Upper lobe of left lung (tissue), 6 donors: ENCODE data around the gene NUBP1. TPM values are rescaled to one million over a fixed set of nuclear protein-coding genes. Genes with fewer than 3 reads are reported as not detected.
"Not testable (repeated sequence)": the region's sequence is repeated elsewhere in the genome, so short reads cannot be mapped to it uniquely, and the experiment has no call there.

Source experiments
- ATAC-seq, 2 donors: fragments of 200-7000 bp; cut with Tn5 transposase; one replicate each; pipeline ENCODE4 v1.9.1; 2022; ENCODE audit warnings: mild to moderate bottlenecking in 2 of 2, moderate library complexity in 2 of 2; ENCODE audit not compliant: low FRiP score in 2 of 2
- DNase-seq, 2 donors: peaks; one replicate each; pipeline ENCODE4 v3.0.0-alpha.2; 2019 to 2020
- H3K27ac ChIP-seq, 4 donors: fragments of 200-600 bp; sonication (generic); one replicate each; pipeline ENCODE4 v1.5.1; 2016 to 2019
- H3K27me3 ChIP-seq, 4 donors: fragments of 200-600 bp; sonication (generic); one replicate each; pipeline ENCODE4 v1.5.1; 2017 to 2019
- H3K36me3 ChIP-seq, 4 donors: fragments of 200-600 bp; sonication (generic); one replicate each; pipeline ENCODE4 v1.5.1; 2016 to 2019
- H3K4me1 ChIP-seq, 4 donors: fragments of 200-600 bp; sonication (generic); one replicate each; pipeline ENCODE4 v1.5.1; 2018 to 2019
- H3K4me3 ChIP-seq, 4 donors: fragments of 200-600 bp; sonication (generic); one replicate each; pipeline ENCODE4 v1.5.1; 2017 to 2019; ENCODE audit warnings: mild to moderate bottlenecking in 2 of 4, moderate library complexity in 1 of 4
- H3K9me3 ChIP-seq, 4 donors: fragments of 200-600 bp; sonication (generic); one replicate each; pipeline ENCODE4 v1.5.1; 2018 to 2019
- EP300 ChIP-seq, 4 donors: sonication (generic); formaldehyde crosslinking; IDR thresholded peaks; one replicate each; pipeline ENCODE4 v1.5.1; 2017; ENCODE audit warnings: antibody characterized with exemption in 4 of 4, control low read depth in 2 of 4
- POLR2A ChIP-seq, 4 donors: fragments of 450-650 bp; IDR thresholded peaks; one replicate each; pipeline ENCODE4 v1.5.1; 2016 to 2017; ENCODE audit warnings: antibody characterized with exemption in 4 of 4, mild to moderate bottlenecking in 2 of 4
- POLR2AphosphoS5 ChIP-seq, 2 donors: sonication (generic); formaldehyde crosslinking; IDR thresholded peaks; one replicate each; pipeline ENCODE4 v1.5.1; 2017; ENCODE audit warnings: antibody characterized with exemption in 2 of 2
- WGBS, 2 donors: methylation state at CpG; one replicate each; pipeline ENCODE4 v1.1.5; 2017 to 2018; 5-methylcytosine and 5-hydroxymethylcytosine counted together
- total RNA-seq, 6 donors: library from RNA; depleted of rRNA in 4 of 6; stranded (reverse); fragments of >200 nt in 4 of 6; gene quantifications; one replicate each; pipeline versions ENCODE4 v1.1.0 to v1.2.1, GENCODE V29; 2016 to 2021
- TF ChIP-seq, protein P1 (sequence below), 6 experiments: fragments of 450-650 bp in 4 of 6; fragments of 200-600 bp in 2 of 6; sonication (generic) in 2 of 6; IDR thresholded peaks; one replicate each; pipeline ENCODE4 v1.5.1; 2016 to 2019; ENCODE audit warnings: antibody characterized with exemption in 6 of 6
- donor health status: DM: no; HTN: no; CAD: no; lungs with moderate emphysema.
- donor health status: DM: no; HTN: yes; CAD: no; lungs with severe emphysema.

The NUBP1 gene
- total RNA-seq, 6 donors from 2014 or later, result 16.8 to 40.3 (median 34.6) TPM

DNA sequence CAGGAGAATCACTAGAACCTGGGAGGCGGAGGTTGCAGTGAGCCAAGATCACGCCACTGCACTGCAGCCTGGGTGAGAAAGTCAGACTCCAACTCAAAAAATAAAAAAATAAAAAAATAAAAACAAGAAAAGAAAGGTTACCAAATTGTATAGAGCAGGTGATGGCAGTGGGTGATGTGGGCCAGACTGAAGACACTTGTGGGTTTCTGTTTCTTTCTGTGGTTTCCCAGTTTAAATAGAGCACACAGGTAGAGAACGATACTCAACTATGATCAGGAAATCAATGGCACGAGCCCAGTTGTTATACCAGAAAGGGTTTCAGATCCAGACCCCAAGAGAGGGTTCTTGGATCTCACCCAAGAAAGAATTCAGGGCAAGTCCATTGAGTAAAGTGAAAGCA is 32.6 kb downstream of the NUBP1 start:
- no peak overlapping the region for H3K4me3 ChIP-seq
- H3K4me1 ChIP-seq, result peaks cover 0 to 4% (median 0%) of the 10 kb centered on the region in 4 donors
- H3K36me3 ChIP-seq, result no peaks in the 10 kb centered on the region
- DNase-seq (no peak), ATAC-seq (no peak)
- H3K27me3 ChIP-seq, result no peaks in the 10 kb centered on the region
- no peaks in the 10 kb centered on the region for H3K9me3 ChIP-seq
- no peak overlapping the region for H3K27ac ChIP-seq
- TF ChIP-seq POLR2AphosphoS5 (IDR thresholded peaks at IDR 0.05) (no peak), POLR2A (IDR thresholded peaks at IDR 0.05) (no peak), EP300 (IDR thresholded peaks at IDR 0.05) (no peak)
- TF ChIP-seq, protein P1, sequence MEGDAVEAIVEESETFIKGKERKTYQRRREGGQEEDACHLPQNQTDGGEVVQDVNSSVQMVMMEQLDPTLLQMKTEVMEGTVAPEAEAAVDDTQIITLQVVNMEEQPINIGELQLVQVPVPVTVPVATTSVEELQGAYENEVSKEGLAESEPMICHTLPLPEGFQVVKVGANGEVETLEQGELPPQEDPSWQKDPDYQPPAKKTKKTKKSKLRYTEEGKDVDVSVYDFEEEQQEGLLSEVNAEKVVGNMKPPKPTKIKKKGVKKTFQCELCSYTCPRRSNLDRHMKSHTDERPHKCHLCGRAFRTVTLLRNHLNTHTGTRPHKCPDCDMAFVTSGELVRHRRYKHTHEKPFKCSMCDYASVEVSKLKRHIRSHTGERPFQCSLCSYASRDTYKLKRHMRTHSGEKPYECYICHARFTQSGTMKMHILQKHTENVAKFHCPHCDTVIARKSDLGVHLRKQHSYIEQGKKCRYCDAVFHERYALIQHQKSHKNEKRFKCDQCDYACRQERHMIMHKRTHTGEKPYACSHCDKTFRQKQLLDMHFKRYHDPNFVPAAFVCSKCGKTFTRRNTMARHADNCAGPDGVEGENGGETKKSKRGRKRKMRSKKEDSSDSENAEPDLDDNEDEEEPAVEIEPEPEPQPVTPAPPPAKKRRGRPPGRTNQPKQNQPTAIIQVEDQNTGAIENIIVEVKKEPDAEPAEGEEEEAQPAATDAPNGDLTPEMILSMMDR (IDR thresholded peaks at IDR 0.05), result no peak
- 66 to 75% methylated on average over 4 of the region's 4 CpGs for WGBS, 2 donors

- not testable (repeated sequence) for H3K36me3 ChIP-seq, ATAC-seq, H3K4me1 ChIP-seq, DNase-seq, H3K27me3 ChIP-seq, H3K9me3 ChIP-seq, H3K4me3 ChIP-seq, H3K27ac ChIP-seq
- 74% methylated on average over 6 of the region's 6 CpGs for WGBS, 2 donors
Measured at GRCh38 chr16:10776923-10777322, 33.3 kb downstream of the NUBP1 start.

DNA sequence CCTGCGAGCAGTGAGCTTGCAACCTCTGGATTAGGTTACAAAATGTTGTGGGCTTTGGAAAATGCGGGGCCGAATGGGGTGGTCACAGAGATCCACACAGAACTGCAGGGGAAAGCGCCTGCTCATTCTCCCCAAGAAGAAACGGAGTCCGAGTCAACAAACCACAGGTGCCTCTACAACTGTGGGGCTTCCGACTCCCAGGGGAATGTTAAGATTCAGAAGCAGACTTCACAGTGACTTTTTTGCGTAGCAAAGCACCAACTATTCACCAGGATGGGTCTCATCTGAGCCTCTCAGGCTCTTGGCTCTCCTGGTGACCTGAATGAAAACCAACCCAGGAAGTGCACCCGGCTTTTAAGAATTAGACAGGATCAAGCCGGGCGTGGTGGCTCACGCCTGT is 33.7 kb downstream of the NUBP1 start:
- 93 to 98% methylated on average over 12 of the region's 12 CpGs for WGBS, 2 donors
- H3K9me3 ChIP-seq, result no peaks in the 10 kb centered on the region
- H3K36me3 ChIP-seq, result no peaks in the 10 kb centered on the region
- no peak for ATAC-seq
- no peak for DNase-seq
- no peak overlapping the region for H3K27ac ChIP-seq
- H3K4me1 ChIP-seq, result peaks cover 0 to 4% (median 0%) of the 10 kb centered on the region in 4 donors
- H3K27me3 ChIP-seq, result no peaks in the 10 kb centered on the region
- TF ChIP-seq POLR2AphosphoS5 (IDR thresholded peaks at IDR 0.05) (no peak), EP300 (IDR thresholded peaks at IDR 0.05) (no peak)
- TF ChIP-seq, protein P1 (IDR thresholded peaks at IDR 0.05), result no peak
- no peak overlapping the region for H3K4me3 ChIP-seq

- not testable (repeated sequence) for H3K27me3 ChIP-seq, H3K4me3 ChIP-seq, H3K4me1 ChIP-seq, H3K9me3 ChIP-seq, H3K36me3 ChIP-seq, ATAC-seq, H3K27ac ChIP-seq, DNase-seq
- WGBS, 2 donors, result 99% methylated on average over 6 of the region's 6 CpGs
Measured at GRCh38 chr16:10779908-10780307, 36.3 kb downstream of the NUBP1 start.

GRCh38 chr16:10780628-10781027 is 37.0 kb downstream of the NUBP1 start:
- H3K27me3 ChIP-seq, result no peaks in the 10 kb centered on the region
- DNase-seq (no peak), ATAC-seq (no peak)
- H3K36me3 ChIP-seq, result no peaks in the 10 kb centered on the region
- 81 to 90% methylated on average over 4 of the region's 4 CpGs for WGBS, 2 donors
- TF ChIP-seq POLR2A (IDR thresholded peaks at IDR 0.05) (no peak), EP300 (IDR thresholded peaks at IDR 0.05) (no peak), POLR2AphosphoS5 (IDR thresholded peaks at IDR 0.05) (no peak)
- TF ChIP-seq, protein P1 (IDR thresholded peaks at IDR 0.05), result no peak
- no peak overlapping the region for H3K27ac ChIP-seq
- no peaks in the 10 kb centered on the region for H3K4me1 ChIP-seq
- H3K9me3 ChIP-seq, result no peaks in the 10 kb centered on the region
- H3K4me3 ChIP-seq, result no peak overlapping the region

DNA sequence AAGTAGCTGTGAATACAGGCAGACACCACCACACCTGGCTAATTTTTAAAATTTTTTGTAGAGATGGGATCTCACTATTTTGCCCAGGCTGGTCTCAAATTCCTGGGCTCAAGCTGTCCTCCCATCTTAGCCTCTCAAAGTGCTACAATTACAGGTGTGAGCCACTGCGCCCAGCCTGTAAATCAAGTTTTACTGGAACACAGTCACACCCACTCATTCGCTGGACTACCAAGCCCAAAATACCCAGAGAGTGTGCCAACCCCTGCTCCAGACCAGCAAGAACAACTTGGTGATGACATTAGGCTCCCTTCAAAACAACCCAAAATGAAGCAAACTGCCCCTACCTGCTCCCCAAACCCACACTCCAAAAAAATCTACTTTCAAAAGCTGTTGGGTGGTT is 39.0 kb downstream of the NUBP1 start:
- TF ChIP-seq EP300 (IDR thresholded peaks at IDR 0.05) (no peak), POLR2AphosphoS5 (IDR thresholded peaks at IDR 0.05) (no peak), POLR2A (IDR thresholded peaks at IDR 0.05) (no peak)
- TF ChIP-seq, protein P1 (IDR thresholded peaks at IDR 0.05), result no peak
- DNase-seq (peak in 1 of 2 donors; percentile 54), ATAC-seq (no peak)
- 33 to 61% methylated on average over 1 to 2 of the region's 2 CpGs for WGBS, 2 donors
- Histone ChIP-seq H3K4me3 (no peak overlapping the region), H3K36me3 (no peaks in the 10 kb centered on the region), H3K27ac (no peak overlapping the region), H3K9me3 (no peaks in the 10 kb centered on the region), H3K4me1 (no peaks in the 10 kb centered on the region), H3K27me3 (no peaks in the 10 kb centered on the region)
